Kidney epithelial cell (primary cell): ENCODE measurements around the gene NFE2L2. TPM values are rescaled to one million over a fixed set of nuclear protein-coding genes. Genes with fewer than 3 reads are reported as not detected.
"Not testable (repeated sequence)": the region's sequence is repeated elsewhere in the genome, so short reads cannot be mapped to it uniquely, and the experiment has no call there.

ENCODE experiments used
- DNase-seq: peaks from one replicate; pipeline ENCODE4 v3.0.0-alpha.2; 2010; ENCODE audit warnings: low read depth
- H3K27me3 ChIP-seq: 2 replicates; pipeline ENCODE4 v1.6.0; 2011; ENCODE audit warnings: low read length; ENCODE audit not compliant: control insufficient read depth, insufficient read depth
- H3K36me3 ChIP-seq: 2 replicates; pipeline ENCODE4 v1.5.1; 2011; ENCODE audit warnings: low read length; ENCODE audit not compliant: control insufficient read depth, insufficient read depth
- H3K4me3 ChIP-seq: 2 replicates; pipeline ENCODE4 v1.5.1; 2011; ENCODE audit warnings: low read depth, mild to moderate bottlenecking, control low read depth, low read length
- CTCF ChIP-seq: IDR thresholded peaks from 2 replicates; pipeline ENCODE4 v1.5.1; 2011; ENCODE audit warnings: mild to moderate bottlenecking, moderate library complexity, low read length, control low read depth, inconsistent platforms; ENCODE audit not compliant: insufficient read depth, poor library complexity, severe bottlenecking
- total RNA-seq: library from RNA; depleted of rRNA; stranded (reverse); fragments of >200 nt; gene quantifications from 2 replicates; pipeline ENCODE4 v1.2.3, GENCODE V29; 2015

NFE2L2 gene
- total RNA-seq, 1 donor from 2014 or later, result 77.9 TPM

- TF ChIP-seq CTCF, result no peak
- Histone ChIP-seq H3K4me3 (no peak overlapping the region), H3K27me3 (no peaks in the 10 kb centered on the region), H3K36me3 (no peaks in the 10 kb centered on the region)
- no peak for DNase-seq
Observed at GRCh38 chr2:177252808-177253531, 11.6 kb downstream of the NFE2L2 start.

- no peak for DNase-seq
- Histone ChIP-seq H3K27me3 (no peaks in the 10 kb centered on the region), H3K36me3 (no peaks in the 10 kb centered on the region), H3K4me3 (no peak overlapping the region)
- TF ChIP-seq CTCF, result no peak
Observed at GRCh38 chr2:177251165-177251542, 13.4 kb downstream of the NFE2L2 start.

GRCh38 chr2:177250461-177250860 lies 14.1 kb downstream of the NFE2L2 start:
- no peak for TF ChIP-seq CTCF
- Histone ChIP-seq H3K36me3 (no peaks in the 10 kb centered on the region), H3K27me3 (no peaks in the 10 kb centered on the region), H3K4me3 (no peak overlapping the region)
- no peak for DNase-seq

- H3K27me3 ChIP-seq, result no peaks in the 10 kb centered on the region
- H3K36me3 ChIP-seq, result no peaks in the 10 kb centered on the region
- DNase-seq, result no peak
- TF ChIP-seq CTCF, result no peak
- H3K4me3 ChIP-seq, result no peak overlapping the region
Observed at GRCh38 chr2:177249038-177249437, 15.5 kb downstream of the NFE2L2 start.

- H3K4me3 ChIP-seq, result no peak overlapping the region
- TF ChIP-seq CTCF, result no peak
- no peaks in the 10 kb centered on the region for H3K36me3 ChIP-seq
Observed at GRCh38 chr2:177247693-177248262, 16.7 kb downstream of the NFE2L2 start.

GRCh38 chr2:177246523-177247030 lies 17.9 kb downstream of the NFE2L2 start:
- H3K4me3 ChIP-seq, H3K27me3 ChIP-seq, H3K36me3 ChIP-seq, DNase-seq: not testable (repeated sequence)

More at GRCh38 chr2:177247693-177248262, 16.7 kb downstream of the NFE2L2 start:
- no peaks in the 10 kb centered on the region for H3K27me3 ChIP-seq
- DNase-seq, result no peak
